Muscle of arm (tissue), 12 donors: ENCODE data around the gene PARD3. TPM values are rescaled to one million over a fixed set of nuclear protein-coding genes. Genes with fewer than 3 reads are reported as not detected.

Experiments used
- DNase-seq: peaks from one replicate; pipeline ENCODE4 v3.0.0-alpha.2; 2013
- polyA plus RNA-seq, 12 donors: library from polyadenylated mRNA; unstranded; fragments of 120-200 nt; gene quantifications; one replicate each; pipeline ENCODE4 v1.2.1, GENCODE V29; 2013; ENCODE audit not compliant: insufficient read length in 12 of 12

PARD3 gene
- polyA plus RNA-seq, 12 donors = 40.7 to 93.0 (median 44.5) TPM; not detected in 1

GRCh38 chr10:34135515-34135914, 679.6 kb downstream of the PARD3 start:
- no peak for DNase-seq

- DNase-seq = no peak
Observed at GRCh38 chr10:34134602-34135001, 680.5 kb downstream of the PARD3 start.

DNA sequence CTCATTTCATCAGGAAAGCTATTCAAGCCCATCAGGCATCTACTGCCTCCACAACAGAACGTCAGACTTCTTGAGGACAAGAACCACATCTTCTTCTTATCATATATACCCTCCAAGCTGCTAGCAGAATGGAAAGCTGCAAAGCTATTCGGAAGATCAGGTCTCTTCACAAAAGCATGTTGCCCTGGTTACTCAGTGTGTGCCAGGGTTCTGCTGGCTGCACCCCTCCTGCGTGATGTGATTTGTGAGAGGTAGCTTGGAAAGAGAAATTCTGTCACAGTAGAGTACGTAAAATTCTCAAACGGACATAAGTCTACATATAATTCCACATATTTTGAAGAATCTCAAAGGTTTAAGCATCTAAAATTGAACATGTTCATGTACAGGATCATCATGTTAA, 681.7 kb downstream of the PARD3 start:
- no peak for DNase-seq

- no peak for DNase-seq
Observed at GRCh38 chr10:34131152-34131551, 683.9 kb downstream of the PARD3 start.

- DNase-seq = no peak
Observed at GRCh38 chr10:34127676-34128075, 687.4 kb downstream of the PARD3 start.

DNA sequence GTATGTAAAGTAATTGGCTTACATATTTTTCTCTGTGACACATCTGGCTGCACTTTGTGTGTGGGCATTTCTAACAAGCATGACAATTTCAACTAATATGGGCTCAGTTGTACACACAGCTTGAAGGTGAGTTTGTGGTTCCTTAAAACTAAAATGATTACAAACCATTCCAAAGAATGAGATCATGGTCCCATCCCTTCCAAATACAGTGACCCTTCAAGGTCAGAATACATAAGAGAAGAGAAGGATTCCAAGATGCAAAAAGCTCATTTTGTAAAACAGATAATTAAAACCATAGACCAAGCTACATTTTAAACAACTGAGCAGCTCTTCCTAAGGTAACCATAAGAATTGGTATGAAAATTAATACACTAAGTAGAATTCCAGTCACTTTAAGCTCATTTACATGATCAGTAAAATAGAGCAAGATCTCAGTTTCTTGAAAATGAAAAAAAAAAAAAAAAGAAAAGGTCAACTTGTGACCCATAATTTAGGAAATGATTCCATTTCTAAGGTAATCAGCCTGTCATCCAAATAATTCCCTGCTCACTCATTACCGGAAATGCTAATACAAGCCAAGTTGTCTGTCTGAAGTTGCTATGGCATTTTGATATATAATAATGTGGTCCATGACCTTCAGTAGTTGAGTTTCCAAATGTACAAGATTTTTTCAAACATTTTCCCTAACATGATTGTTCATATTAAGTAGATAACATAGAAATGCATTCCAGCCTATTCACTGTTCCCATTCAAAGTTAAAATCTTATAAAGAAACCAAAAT, 688.5 kb downstream of the PARD3 start:
- DNase-seq = no peak

DNA sequence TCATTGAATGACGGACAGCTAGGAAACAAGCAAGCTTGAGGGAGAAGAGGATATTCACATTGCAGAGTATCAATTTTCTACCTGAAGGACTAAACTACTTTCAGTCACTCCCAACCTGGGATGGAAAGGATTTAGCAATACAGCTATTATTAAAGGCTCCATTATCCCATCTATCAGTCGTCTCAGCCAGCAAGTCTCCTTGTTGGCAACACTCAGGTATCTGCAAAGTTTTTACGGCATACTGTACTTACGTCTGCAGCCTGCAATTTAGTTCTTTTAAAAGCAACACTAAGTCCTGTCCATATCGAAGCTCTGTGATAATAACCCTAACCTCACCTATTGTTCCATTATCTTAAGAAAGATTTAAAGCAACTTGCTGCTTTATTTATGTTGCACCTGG, 689.4 kb downstream of the PARD3 start:
- DNase-seq = no peak

- no peak for DNase-seq
Observed at GRCh38 chr10:34124522-34125035, 690.5 kb downstream of the PARD3 start.

- DNase-seq = no peak
Observed at GRCh38 chr10:34121781-34122622, 693.1 kb downstream of the PARD3 start.

DNA sequence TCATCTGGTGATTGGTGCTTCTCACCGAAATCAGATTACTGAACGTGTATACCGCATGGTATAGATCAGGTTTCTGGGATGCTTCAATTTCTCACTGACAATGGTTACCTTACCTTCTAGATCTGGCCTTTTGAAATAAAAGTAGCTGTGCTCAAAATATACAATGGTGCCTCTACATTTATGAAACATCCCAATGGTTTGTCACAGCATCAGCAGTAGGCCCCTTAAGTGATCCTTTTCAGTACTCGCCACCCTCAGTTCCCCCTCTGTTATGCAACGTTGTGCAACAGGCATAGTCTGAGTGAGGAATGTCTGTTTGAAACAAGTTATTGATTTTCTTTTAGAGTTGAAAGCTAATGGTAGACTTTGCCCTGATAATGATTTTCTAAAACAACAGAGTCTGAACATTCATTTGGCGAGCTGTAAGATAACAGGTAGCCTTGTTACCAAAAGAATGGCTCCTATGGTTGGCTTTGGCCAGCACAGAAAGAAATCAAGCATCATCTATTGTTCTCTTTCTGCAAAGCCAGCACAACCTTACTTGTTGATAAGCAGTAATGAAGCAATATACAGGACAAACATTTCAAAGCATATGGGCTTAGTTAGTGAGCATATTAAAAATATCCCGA, 693.9 kb downstream of the PARD3 start:
- DNase-seq = no peak

DNA sequence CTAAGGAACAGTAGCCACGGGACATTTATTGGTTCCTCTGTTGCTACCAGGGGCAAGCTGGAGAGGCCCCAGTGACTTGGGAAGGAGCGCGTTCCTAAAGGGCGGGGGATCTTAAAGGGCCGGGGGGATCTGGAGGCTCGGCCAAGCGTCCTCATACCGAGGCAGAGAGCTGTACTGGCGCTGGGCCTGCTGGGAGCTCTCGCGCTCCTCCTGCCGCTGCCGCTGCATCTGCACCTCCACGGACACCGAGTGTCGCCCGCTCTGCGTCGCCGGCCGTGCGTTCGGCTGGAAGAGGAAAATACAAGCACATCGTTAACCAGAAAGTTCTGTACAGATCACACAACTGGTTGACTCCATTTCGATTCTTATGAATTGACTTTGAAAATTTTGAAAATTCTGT, 695.6 kb downstream of the PARD3 start:
- no peak for DNase-seq

DNA sequence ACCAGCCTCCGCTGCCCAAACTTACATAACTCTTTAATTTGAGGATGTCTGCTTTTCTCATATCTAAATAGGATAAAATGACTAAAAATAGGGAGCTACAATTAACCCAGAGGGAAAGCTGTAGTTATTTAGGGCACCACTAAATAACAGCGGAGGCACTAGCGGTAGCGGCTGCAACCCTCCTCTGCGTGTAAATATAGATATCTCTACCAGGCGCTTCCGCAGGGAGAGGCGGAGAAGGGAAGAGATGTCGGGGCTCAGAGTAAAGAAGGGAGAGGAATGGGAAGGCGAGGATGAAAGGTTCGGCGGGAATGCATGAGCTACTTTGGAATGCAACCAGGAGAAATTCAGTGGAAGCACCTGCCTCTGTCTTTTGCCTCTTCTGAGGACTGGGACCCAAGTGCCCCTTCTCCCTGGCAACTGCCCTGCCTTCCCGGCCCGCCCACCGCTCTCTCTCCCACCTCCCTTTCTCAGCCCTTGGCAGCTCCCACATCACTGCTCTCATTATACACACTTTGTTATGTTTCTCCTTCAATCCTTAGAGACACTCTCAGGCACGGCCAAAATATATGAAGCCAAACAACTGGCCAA, 698.3 kb downstream of the PARD3 start:
- DNase-seq = no peak

GRCh38 chr10:34116220-34116641, 698.9 kb downstream of the PARD3 start:
- DNase-seq = no peak

GRCh38 chr10:34114914-34115313, 700.2 kb downstream of the PARD3 start:
- no peak for DNase-seq

- no peak for DNase-seq
Observed at GRCh38 chr10:34113504-34114225, 701.4 kb downstream of the PARD3 start.

DNA sequence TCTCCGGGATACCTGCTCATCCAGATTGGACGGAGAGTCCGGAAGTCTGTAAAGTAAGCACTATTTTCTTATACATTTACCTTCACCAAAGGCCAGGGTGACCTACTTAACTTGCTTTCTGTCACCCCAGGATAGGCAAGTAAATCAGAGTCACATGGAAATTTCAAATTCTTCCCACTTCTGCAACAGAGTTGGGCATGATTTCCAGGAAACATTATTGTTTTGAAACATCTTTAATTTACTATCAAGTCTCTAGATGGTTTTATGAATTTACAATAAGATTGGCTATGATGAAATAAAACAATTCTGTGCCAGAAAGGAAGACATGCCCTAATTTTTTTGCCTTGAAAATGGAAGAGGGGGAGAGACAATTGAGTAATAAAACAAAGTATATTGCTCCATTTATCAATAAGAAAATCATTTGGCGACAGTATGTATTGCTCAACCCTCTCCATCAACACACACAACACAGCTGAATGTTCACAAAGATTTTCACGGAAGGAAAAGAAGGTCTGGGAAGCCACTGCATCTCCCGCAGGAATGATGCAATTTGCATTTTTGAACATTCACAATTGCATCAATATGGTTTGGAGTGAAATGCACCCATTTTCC, 702.8 kb downstream of the PARD3 start:
- no peak for DNase-seq

GRCh38 chr10:34111179-34111578, 703.9 kb downstream of the PARD3 start:
- DNase-seq = no peak

DNA sequence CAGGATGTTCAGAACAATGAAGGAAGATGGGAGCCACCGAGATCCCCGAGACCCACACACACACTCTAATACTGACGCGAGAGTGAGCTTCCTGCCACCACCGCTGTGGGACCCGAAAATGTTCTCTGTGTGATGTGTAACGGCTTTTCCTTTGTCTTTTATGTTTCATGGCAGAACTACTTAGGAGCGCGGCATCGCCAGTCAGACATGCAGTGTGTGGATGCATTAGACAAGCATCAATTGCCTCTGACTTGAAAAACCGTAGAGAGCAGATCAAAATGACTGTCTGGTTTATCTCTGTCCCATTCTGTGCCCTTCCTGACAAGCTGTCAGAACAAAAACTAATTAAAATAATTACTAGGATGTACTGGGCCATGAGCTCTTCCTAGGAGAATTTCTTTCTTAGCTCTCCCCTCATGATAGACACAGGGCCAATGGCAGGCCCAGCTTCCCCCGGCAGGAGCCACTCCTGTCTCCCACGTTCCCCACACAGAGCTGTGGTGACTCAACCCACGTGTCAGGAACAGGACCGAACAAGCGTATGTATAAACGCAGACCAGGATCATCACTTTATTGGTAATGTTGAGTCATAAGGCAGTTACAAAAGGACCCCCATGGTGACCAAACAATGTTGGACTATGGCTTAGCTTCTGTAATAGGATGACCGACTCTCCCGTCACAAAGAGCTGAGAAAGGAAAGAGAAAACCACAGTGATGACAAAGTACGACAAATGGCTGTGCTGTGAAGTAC, 705.0 kb downstream of the PARD3 start:
- no peak for DNase-seq

DNA sequence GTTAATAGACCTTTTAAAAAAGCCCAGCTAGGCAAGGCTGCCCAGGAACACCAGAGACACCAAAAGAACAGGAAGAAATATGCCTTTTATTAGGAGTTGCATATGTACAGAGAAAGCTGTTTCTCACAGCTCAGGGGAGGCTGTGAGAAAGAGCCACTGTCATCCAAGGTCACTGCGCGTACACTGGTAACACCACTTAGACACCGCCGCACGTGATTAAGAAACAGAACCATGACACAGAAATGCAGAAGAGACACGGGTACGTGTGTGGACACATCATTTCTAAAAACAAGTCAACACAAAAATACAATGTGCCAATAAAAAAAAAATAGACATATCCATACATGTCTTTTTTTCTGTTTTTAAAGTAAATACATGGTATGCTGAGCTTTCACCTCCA, 705.6 kb downstream of the PARD3 start:
- DNase-seq = no peak
